Left cardiac atrium (tissue), 4 donors: ENCODE measurements around the gene PGLYRP2. TPM values are rescaled to one million over a fixed set of nuclear protein-coding genes. Genes with fewer than 3 reads are reported as not detected.
A peak's percentile ranks its signal among the peaks of the same experiment; 100 is the strongest.

Source experiments
- ATAC-seq, 2 donors: fragments of 200-7000 bp; cut with Tn5 transposase; one replicate each; pipeline ENCODE4 v1.9.1; 2020; ENCODE audit warnings: mild to moderate bottlenecking in 2 of 2, moderate library complexity in 2 of 2
- DNase-seq: peaks from one replicate; pipeline ENCODE4 v3.0.0-alpha.2; 2020
- intact Hi-C, 2 donors: fragments of 100-400 bp; cut with DNase I; formaldehyde crosslinking; loops; one replicate each; pipeline versions ENCODE4 v1.14.1 to v1.15.1; 2022 to 2023
- total RNA-seq, 2 donors: library from RNA; stranded (reverse); fragmentation: NEBNext Ultra II Directional; extraction: Animal tissue kit (Norgen Biotek cat#: 25700); gene quantifications; one replicate each; pipeline ENCODE4 v1.2.1, GENCODE V29; 2021
- donor health status: DM: no; HTN: yes; CAD: no.
- donor health status: DM: no; HTN: yes; CAD: no; lungs with severe emphysema.
- donor health status: DM: yes; HTN: yes; CAD: no.
- donor health status: Dilated cardiomyopathy.

Gene PGLYRP2
- total RNA-seq, 2 donors from 2014 or later = not detected

DNA sequence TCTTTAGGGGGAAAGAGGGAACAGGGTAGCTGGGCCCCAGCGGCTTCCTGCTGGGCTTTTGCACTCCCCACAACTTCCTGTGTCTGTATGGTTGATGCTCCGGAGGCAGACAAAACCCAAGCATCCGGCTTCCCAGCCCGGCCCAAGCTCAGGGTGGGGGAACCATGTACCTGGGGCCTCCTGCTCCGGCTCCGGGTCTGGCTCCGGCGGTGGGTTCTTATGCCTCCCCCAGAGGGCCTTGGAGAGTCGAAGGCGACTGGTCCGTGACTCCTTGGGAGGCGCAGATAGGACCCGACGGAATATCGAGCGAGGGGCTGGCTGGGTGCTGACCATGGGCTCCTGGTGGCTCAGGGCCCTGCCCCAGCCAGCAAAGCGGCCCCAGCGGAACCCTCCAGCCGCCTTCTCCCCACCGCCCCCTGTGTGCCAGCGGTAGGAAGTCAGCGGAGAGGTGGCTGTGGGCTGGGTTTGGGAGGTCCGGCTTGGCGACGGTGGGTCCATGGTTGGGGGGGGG is 15.4 kb downstream of the PGLYRP2 start:
- ATAC-seq = peak; percentile 77 to 82
- DNase-seq = no peak
- intact Hi-C loops = no loop called here

DNA sequence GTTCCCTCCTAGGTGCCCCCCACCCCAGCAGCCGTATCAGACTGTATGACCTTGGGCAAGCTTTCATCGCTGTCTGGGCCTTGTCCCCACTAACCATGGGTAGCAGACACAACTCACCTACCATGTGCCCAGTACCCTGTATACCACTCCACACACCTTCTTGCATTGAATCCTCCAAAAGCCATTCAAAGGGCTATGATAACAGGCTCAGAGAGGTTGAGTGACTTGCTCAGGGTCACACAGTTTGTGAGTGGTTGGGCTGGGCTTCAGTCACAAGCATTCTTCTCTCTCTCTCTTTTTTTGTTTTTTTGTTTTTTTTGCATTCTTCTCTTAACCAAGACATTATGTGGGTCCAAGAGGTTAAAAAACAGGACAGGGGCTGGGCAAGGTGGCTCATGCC is 17.6 kb downstream of the PGLYRP2 start:
- ATAC-seq (no peak), DNase-seq (no peak)
- intact Hi-C loops = no loop called here

DNA sequence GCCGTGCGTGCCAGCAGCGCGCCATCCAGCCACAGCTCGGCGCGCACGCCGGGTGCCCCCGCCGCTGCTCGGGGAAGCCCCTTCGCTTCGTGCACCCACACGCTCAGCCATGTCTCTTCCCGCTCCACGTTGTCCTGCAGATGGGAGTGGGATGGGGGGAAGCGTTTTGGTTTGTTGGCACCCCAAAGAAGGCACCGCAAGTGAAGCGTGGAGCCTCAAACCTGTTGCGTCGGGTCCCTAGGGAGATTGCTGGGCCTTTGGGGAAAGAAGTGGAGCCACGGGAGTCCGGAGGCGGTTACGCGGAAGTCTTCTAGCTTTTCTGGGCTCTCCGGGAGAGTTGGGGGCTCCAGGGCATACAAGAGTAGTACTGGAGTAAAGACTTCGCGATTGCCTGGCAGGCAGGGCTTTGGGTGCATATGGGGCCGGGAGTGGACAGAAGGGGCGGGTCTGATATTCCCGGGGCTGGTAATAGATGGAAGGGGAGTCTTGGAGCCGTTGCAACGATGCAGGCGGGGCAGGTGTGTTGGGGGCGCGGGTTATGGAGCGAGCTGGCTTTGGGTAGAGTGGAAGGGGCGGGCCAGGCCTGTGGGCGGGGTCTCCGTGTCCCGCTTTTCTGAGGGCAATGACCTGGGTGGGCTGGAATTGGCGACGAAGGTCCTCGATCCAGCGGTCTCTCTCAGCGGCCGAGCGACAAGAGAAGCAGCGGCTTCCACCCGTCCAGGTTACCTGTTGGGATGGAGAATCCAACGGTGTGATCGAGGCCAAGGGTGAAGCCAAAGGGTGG is 21.4 kb downstream of the PGLYRP2 start:
- no peak for ATAC-seq
- no peak for DNase-seq
- intact Hi-C loops = loop anchor here (10.0 kb wide), 1 partner anchor 97 kb away; no protein-coding TSS in a partner anchor

DNA sequence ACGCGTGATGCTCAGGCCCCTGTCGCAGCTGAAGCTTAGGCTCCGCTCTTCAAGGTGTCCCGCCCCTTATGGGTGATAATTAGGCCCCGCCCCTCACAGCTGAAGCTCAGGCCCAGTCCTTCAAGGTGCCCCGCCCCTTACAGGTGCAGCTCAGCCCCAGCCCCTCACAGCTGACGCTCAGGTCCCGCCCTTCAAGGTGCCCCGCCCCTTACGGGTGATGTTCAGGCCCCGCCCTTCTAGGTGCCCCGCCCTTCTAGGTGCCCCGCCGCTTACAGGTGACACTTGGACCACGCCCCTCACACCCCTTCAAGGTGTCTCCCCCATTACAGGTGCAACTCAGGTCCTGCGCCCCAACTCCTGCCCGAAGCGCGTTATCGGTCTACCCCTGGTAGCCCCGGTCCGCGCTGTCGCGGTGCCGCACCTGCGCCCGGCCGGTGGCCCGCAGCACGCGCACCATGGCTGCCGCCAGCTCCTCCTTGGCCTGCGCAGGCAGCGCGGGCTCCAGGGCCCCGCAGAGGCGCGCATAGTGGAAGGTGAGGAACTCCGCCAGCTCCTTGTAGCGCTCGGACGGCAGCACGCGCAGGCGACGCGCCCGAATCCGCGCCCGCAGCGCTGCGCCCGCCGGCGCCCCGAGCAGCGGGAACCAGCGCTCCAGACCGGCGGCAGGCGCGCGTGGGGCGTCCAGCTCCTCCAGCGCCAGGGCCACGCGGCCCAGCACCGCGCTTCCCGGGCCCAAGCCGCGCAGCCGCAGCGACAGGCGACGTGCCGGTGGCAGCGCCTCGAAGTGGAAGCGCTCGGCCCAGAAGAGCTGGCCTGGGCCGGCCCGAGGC is 22.2 kb downstream of the PGLYRP2 start:
- no peak for ATAC-seq
- intact Hi-C loops = loop anchor here (10.0 kb wide), 1 partner anchor 98 kb away; no protein-coding TSS in a partner anchor
- no peak for DNase-seq

DNA sequence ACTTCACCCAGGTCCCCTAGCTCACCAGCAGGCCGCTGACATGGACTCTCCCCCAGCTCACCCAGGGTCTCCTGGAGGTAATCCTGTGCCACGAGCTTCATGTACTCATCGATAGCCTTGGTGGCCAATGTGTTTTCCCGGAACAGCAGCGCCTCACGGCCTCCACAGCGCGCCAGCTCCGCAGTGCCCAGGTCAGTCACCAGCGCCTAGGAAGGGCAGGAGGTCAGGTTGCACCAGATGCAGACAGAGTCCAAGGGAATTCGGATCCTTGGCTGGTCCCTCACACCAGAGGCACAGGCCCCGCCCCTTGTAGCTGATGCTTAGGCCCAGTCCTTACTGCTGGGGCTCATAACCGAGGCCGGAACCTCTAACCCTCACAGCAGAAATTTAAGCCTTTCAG is 22.9 kb downstream of the PGLYRP2 start:
- ATAC-seq (no peak), DNase-seq (no peak)
- intact Hi-C loops = loop anchor here (10.0 kb wide), 1 partner anchor 98 kb away; no protein-coding TSS in a partner anchor

DNA sequence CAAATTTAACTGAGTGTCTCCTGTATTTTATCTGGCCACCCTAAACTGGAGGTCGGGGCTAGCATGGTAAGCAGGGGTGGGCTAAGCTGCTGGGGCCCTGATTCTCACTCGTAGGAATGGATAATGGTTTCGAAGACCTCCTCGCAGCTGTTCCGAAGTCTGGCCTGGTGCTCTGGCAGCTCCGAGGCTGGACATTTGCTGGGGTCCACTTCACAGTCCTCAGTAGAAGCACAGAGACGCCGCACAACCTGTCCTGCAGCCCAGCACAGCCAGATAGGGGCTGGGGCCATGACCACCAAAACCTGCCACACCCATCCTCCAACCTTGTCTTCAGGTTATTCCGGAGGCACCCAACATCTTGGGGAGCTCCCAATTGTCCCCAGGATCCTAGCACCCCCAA is 23.3 kb downstream of the PGLYRP2 start:
- DNase-seq = no peak
- intact Hi-C loops = loop anchor here (10.0 kb wide), 1 partner anchor 99 kb away; no protein-coding TSS in a partner anchor
- no peak for ATAC-seq

DNA sequence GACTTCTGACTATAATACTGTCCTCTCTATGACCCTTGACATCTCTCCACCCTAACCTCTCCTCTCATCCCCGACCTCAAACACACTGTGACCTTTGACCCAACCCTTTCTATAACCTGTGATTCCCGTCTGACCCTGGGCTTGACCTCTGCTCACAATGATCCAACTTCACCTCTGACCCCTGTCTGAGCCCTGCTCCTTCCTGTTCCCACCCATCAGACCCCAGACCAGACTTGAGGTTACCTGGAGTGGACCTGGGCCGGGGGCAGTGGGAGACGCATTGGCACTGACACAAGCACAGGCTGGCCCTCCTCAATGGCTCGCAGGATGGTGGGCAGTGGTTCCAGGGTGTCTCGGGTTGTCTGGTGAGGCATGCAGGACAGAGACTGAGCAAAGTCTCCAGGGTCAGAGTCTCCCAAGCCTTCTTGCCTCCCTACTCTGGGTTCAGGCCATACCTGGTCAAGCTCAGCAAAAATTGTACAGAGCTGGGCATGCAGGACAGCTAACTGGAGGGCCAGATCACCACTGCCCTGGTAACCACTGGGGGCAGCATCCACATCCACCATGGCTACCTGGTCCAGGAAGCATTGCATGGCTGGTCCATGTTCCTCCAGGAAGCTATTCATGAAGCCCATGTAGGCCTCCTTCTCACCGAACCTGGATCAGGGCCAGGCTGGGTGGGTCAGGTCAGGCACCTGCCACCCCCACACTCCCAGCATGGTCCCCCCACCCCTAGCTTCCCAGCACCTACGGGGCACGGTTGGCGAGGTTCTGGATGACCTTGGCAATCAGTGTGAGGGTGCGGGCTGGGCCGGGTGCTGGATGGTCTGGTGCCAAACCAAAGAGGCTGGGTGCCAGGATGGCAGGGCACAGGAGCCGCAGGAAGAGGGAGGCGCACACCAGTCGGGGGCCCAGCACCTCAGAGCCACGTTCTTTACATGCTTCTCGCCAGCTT is 25.1 kb downstream of the PGLYRP2 start:
- DNase-seq (no peak), ATAC-seq (no peak)
- intact Hi-C loops = loop anchor here (10.0 kb wide), 1 partner anchor 101 kb away; no protein-coding TSS in a partner anchor

DNA sequence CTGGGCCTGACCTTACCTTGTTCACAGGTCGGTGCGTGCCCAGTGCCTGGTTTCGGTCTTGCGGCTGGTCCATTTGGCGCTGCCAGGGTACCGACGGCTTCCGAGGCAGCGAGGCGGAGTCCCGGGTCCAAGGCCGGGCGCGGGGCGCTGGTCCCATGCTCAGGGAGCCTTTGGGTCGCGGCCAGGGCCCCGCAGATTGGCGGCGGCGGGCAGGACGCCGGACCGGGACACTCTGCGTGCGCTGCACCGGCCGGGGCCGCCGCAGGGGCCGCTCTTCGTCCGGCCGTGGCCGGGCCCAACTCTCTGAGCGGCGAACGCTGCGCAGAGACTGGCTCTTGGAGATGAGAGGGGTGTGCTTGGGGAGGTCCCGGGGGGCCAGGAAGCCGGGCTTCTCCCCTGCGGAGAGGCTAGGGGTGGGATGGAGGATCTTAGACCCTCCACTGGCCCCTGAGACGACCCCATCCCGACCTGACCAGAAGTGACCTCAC is 26.2 kb downstream of the PGLYRP2 start:
- no peak for DNase-seq

DNA sequence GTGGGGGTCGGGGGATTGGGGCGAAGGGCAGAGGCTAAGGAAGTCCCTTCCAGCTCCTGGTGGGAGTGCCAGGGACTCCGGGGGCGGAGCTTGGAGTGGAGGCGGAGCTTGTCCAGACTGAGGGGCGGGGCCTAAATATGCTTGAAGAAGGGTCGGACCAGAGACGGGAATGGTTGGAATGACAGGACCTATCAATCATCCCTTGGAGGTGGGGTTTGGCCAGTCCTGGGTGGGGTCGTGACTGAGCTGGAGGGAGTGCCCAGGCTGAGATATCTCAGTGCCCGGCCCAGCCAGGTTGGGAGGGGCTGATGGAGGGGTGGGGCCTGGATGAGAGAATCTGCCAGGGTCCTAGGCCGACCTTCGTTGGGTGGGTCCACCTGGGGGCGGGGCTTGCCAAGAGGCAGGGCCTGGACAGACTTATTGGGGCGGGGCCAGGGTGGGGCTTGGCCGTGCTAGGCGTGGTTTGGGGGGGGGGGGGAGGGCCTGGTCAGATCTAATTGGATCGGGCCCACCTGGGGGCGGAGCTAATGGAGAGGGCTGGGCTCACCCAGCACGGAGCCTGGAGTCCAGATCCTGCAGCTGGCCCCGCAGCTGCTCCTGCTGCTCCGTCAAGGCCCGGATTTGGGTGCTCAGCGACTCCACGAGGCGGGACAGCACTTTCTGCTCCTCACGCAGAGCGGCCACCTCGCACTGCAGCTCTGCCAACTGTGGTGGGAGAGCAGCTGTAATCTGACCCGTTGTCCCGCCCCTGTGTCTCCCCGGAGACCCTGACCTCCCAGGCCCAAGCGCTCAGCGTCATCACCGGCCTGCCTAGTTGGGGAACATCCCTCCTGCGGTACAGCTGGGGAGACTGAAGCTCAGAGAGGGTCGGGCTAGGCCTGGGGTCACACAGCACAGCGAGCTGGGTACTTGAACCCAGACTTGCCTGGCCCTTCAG is 26.9 kb downstream of the PGLYRP2 start:
- DNase-seq (peak; percentile 95), ATAC-seq (peak; percentile 73 to 84)
- intact Hi-C loops = loop anchor here (10.0 kb wide), 1 partner anchor 102 kb away; no protein-coding TSS in a partner anchor

More for the DNA sequence above, 26.2 kb downstream of the PGLYRP2 start:
- intact Hi-C loops = loop anchor here (10.0 kb wide), 1 partner anchor 102 kb away; no protein-coding TSS in a partner anchor
- ATAC-seq = peak; percentile 16 to 32

DNA sequence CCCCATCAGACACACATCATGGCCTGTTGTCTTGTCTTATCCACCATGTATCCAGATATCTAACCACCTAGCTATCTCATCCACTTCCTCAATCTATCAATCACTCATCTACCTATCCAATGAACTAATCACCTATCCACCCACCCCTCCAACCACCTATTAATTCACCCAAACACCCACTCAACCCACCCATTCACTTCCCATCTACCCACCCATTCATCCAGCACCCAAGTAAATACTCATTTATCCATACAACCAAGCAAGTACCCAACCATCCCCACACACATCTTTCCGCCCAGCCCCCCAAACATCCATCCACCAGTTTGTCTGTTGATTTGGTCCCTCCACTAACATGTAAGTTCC is 28.8 kb downstream of the PGLYRP2 start:
- ATAC-seq (no peak), DNase-seq (no peak)
- intact Hi-C loops = loop anchor here (10.0 kb wide), 1 partner anchor 104 kb away; no protein-coding TSS in a partner anchor

DNA sequence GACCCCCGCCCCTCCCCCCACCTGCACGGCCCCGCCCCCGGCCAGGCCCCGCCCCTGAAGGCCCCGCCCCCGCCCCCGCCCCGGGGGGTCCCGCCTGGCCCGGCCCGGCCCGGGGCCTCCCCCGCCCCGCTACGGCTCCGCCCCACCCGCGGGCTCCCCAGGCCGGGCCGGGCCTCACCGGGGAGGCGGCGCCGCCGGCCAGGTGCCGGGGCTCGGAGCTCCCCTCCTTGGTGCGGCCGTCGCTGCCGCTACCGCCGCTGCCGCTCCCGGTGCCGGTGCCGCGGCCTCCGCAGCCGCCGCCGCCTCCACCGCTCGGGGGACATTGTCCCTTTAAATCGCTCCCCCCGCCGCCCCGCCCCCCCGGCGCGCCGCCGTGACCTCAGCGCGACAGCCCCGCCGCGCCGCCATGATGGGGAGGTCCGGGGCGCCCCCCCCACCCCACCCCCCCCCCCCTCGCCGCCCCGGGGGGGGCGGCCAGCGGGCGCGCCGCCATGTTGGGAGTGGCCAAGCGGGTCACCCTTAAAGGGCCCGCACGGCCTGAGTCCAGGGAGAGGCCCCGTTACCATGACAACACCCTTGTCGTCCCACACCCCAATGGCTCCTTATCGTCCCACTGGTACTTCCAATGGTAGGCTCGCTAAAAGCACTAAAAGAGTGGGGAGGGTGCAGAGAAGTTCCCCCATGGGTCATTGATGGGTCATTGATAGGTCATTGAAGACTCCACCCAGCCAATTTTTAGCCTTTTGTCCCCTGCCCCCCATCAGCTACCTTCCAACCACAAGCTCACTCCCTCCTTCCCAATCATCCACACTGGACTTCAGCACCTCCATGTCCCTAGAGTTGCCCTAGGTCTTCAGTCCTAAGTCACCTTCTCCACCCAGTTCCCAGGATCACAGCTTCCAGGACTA is 29.4 kb downstream of the PGLYRP2 start, which contains the start of gene WIZ:
TSS of gene WIZ (minus strand) at position 337 of the 908 bp plus-strand sequence. CDS start 1,649 bp downstream, outside the sequence.
- peak; percentile 7 to 53 for ATAC-seq
- intact Hi-C loops = loop anchor here (10.0 kb wide), 1 partner anchor 105 kb away; no protein-coding TSS in a partner anchor

DNA sequence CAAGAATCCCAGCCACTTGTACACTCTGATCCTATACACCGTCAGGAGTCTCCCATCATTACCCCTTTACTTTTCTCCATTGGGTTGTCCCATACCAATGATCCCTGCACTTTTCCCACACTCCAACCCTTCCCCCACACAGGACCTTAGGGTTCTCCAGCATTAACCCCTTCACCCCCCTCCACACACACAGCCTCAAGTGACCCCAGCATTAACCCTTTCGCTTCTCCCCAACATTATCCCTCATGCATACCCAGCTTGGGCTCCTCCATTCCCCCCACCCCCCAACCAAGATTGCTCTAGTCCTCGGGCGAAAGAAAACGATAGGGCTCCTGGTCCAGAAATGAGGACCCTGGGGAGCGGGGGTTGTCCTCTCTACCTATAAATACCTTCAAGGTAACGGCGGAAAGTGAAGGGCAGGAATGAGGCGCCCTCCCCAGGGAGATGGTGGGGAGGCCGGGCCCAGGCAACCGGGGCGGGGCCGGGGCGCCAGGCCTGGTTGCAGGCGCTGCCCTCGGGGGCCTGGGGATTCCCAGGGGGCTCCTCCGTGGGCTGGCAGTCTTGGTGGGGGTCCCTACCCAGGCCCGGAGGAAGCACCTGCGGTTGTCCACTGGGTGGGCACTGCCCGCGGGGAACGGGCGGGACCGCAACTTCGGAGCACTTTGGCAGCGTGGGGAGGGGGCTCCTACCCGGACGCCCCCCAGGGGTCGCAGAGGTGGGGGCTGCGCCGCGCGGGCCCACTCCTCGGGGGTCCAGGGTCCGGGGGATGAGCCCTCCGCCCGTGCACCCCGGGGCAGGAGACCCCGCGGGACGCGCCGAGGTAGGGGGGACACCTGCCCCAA is 30.3 kb downstream of the PGLYRP2 start:
- ATAC-seq = no peak
- no peak for DNase-seq
- intact Hi-C loops = no loop called here

More for the DNA sequence above, 29.4 kb downstream of the PGLYRP2 start, which contains the start of gene WIZ:
- DNase-seq = peak; percentile 91

DNA sequence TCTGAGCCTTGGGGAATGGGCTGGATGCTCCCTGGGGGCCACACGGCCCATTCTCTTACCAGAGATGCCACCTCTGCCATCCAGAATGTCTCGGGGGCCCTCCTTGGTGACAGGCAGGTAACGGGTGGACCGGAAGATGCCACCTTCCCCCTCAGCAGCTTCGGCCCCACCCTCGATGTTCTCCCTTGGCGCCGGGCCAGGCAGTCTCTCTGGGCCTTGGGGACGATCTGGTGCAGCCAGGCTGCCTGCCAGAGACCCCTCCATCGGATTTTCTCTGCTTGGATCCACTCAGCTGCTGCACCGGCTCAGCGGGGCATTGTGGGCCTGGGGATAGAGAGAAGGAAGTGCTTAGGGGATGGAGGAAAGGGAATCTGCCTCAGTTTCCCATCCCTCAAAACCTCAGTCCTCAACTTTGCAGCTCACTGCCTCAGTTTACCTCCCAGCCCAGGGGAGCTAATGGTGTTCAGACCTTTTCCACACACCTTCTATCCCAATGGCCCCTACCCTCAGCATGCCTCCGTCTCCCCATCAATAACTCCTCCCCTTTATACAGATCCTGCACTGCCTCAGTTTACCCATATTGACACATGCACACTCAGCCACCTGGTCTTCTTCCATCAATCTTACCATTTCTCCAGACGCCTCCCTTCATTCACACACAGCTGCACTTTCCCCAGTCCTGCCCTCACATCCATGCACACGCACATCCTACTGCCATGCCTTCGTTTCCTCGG is 31.1 kb downstream of the PGLYRP2 start:
- DNase-seq (no peak), ATAC-seq (no peak)
- intact Hi-C loops = no loop called here

DNA sequence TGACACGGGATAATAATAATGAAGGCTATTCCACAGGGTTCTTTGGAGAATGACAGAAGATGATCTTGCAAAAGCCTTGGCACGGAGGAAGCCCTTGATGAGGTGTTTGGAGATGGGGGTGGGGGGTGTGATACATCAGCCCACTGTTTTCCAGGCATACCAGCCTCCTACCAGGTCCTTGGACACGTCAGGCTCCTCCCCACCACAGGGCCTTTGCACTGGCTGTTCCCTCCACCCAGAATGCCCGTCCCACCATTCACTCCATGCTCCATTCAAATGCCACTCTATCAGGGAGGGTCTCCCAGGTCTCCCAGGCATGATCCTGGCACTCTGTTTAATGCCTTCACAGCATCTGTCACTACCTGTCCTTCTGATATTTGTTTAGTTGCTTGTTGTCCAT is 32.2 kb downstream of the PGLYRP2 start:
- ATAC-seq (no peak), DNase-seq (no peak)
- intact Hi-C loops = no loop called here
